Measurements from ENCODE around the gene EPB41.
"Not testable (repeated sequence)": the region's sequence is repeated elsewhere in the genome, so short reads cannot be mapped to it uniquely, and the experiment has no call there.

The EPB41 gene

DNA sequence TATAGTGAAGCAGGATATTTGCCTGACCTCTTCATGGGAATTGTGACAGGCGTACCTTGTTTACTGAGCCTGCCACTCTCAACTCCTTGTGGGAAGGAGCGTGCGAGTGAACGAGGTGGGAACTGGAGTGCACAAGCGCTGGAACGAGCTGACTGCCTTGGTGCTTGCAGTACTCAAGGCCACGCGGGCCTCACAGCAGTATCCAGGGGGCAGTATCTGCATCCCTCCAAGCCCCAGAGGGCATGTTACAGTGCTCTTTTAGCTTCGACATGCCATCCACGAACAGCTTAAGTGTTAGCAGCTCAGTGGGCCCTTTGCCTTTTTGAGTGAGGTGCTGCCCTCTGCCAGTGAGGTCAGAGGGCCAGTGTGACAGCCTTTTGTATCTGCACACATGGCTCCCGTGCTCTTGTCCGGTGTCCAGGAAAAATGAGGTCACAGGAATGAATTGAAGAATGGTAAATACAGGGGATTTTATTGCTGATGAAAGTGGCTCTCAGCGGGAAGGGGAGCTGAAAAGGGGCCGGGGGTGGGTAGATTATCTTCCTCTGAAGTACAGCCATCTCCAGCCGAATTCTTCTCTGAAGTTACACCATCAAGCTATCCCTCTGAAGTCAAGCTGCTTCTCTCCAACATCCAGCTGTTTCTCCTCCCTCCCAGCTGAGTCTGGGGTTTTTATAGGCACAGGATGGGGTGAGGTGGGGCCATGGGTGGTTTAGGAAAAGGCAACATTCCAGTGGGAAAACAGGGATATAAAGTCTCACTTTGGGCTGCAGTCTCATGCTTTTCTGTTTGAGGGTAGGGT lies 69.3 kb downstream of the EPB41 start:
- DNase-seq, result no peak

DNA sequence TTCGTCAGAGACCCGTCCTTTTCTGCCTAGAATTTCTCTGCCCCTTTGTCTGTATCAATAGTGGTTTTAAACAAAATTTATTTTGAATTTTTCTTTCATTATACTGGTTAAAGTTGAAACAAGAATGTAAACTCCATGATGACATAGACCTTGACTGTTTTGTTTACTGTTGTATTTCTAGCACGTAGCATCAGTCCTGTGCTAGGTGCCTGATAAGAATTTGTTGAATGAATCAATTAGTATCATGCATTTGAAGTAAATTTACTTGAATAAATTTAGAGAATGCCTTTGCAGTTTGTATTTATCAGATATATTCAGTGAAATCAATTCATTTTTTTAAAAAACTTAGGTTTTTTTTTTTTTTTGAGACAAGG lies 69.9 kb downstream of the EPB41 start:
- no peak for DNase-seq

DNA sequence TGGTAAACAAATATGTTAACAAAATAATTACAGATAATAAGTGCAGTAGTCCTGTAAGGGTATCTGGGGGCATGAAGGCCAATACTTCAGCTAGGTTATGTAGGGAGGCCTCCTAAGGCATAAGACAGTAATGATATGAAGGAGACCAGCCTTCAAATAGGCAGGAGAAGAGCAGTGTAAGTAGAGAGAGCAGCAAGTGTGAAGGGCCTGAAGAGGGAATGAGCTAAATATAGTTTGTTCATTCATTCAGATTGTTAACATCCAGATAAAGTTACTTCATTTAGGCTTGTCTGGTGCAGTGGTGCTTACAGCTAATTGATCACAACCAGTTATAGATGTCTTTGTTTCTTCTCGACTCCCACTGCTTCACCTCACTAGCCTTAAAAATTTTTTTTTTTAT lies 71.1 kb downstream of the EPB41 start:
- DNase-seq, result no peak

DNA sequence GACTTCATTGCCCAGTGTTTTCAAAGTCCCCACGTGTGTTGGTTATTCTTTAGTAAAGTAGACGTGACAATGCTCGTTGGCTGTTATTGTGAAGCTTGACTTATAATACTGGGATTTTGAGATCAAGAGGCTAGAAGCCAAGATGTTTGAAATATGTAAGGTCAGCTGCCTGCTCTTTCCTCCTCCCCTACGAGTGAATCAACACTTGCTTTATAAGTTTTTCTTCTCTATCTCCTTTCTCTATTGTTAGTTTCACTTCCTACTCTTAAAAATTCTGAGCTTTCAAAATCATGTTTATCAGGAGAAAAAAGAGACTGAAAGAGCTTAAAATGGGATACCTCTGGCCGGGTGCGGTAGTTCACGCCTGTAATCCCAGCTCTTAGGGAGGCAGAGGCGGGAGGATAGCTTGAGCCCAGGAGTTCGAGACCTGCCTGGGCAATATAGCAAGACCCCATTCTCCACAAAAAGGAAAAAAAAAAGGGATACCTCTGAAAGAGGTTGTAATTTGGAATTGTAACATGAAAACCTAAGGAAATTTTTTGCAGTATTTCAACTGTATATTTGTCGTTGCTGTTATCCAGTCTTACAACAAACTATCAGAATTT lies 72.0 kb downstream of the EPB41 start:
- DNase-seq, result no peak

DNA sequence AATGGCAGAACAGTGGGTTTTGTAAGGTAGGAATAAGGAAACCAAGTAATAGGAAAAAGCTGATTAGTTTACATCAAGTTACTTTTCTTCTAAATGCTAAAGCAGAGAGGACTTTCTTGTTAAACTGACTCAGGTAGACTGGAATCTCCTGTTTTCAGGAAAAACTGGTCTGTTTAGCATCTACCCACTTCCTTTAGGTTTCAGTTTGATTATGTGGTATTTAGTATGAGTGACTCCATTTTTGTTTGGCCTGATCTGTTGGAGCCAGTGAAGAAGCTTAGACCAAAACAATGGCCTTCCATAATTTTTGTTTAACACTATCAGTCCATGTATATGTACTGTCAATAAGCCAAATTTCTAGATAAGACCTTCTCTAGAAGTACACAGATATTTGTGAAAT lies 88.4 kb downstream of the EPB41 start:
- DNase-seq, result no peak

DNA sequence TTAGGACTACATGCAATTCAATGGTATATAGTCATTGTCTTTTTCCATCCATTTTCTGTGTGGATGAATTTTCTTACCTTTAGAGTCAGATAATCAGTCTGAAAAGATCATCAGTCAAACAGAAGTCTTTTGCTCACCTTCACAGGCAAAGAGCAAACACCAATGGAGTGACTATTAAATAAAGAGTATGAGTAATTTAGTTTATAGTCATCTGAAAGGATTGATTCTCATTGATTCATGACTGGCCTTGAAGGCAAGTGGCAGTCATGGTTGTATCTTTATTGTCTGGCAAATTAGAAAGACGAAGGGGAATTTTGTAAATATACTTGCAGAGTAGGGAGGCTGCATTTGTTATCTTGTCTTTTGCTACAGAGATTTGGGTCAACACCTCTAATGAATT lies 89.9 kb downstream of the EPB41 start:
- no peak for DNase-seq

DNA sequence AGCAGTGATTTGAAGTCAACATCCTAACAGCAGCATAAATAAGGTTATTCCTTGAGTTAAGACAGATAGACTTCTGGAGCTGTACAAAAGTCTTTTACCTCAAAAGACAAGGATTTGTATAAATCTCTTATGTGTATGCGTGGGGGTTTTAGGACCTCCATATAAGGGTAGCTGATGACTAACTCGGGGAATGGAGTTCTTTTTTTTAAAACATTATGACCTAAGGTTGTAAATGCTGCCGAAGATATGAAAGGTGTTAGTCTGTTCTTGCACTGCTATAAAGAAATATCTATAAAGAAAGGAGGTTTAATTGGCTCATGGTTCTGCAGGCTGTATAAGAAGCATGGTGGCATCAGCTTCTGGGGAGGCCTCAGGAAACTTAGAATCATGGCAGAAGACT lies 90.4 kb downstream of the EPB41 start:
- no peak for DNase-seq

DNA sequence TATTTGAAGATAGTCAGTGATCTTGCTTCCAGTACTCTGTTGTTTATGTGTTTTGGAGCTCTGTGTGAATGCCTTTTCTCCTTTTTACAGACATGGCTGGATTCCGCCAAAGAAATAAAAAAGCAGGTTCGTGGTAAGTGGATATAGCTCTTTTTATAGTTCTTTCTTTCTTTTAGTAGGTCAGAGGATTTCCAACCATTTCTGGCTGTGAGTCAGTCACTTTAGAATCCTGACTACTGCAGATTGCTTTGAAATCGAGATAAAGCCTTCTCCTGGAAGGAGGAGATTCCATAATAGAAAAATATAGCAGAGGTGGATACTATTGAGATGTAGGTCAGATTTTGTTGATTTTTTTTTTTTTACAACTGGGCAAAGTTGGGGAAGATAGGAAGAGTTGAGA lies 97.4 kb downstream of the EPB41 start:
- DNase-seq, result no peak

DNA sequence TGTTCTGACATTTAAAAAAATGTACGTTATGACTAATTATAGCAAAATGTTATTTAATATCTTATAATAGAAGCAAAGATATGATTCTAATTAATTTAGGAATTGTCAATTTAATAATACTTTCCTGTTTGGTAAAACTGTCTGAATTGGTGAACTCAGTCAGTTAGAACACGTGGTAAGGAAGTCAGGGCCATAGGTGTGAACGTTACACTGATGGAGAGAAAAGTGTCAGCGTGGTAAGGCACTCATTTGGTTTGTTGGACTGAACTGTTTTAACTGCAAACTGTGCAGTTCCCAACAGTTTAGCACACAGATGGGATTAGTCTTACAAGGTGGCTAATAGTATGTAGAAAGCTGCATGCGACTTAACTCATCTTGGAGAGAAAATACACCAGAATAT lies 102.9 kb downstream of the EPB41 start:
- DNase-seq, result no peak

DNA sequence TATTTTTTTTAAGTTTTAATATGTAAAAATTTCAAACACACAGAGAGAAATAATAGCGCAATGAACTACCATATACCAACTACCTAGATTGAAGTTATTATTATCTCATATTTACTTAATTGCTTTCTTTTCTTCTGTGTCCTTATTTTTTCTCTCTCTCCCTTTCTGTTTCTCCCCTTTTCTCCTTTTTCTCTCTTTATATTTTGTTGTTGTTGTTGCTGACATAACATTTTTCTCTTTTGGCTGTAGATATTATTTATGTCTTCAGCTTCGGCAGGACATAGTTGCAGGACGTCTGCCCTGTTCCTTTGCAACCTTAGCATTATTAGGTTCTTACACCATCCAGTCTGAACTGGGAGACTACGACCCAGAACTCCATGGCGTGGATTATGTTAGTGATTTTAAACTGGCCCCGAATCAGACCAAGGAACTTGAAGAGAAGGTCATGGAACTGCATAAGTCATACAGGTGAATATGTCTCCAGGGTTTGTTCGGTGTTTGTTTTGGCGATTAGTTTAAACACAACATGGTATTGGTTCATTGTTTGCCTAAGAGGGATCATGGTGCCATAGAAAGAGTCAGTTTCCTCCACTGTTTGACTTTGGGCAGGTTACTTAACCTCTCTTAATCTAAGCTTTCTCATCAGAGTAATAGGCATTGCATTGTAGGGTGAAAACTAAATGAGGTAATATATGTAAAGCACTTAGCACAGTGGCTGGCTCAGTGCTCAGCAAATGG lies 103.8 kb downstream of the EPB41 start:
- DNase-seq, result no peak

DNA sequence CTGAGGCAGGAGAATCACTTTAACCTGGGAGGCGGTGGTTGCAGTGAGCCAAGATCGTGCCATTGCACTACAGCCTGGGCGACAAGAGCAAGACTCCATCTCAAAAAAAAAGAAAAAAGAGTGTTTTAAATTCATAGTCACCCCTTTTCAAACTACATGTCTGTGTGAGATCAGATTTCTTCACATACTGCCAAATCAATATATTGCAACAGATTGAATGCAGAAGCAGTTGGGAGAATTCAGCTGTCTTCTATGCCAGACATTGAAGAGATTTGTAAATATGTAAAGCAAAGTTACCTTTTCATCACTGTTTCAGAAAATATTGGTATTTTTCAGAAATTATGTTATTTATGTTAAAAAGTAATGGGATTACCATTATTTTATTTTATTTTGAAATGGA lies 108.3 kb downstream of the EPB41 start:
- DNase-seq, result no peak

DNA sequence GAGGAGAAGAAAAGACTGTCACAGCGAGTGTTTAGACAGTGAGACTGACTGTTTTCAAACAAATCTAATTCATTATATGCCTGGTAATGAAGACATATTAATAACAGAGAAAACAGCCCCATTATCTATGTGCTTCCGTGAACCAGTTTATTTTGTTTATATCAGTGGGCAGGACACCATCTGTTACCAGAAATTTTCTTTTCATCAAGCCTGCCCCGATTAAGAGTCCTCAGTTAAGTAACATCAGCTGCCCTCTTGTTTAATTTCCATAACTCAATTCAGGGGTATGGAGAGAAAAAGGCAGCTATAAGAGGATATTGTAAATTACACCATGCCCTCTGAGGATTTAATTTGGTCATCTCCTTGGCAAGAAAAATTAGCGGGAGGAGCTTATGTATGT lies 115.3 kb downstream of the EPB41 start:
- DNase-seq, result no peak

DNA sequence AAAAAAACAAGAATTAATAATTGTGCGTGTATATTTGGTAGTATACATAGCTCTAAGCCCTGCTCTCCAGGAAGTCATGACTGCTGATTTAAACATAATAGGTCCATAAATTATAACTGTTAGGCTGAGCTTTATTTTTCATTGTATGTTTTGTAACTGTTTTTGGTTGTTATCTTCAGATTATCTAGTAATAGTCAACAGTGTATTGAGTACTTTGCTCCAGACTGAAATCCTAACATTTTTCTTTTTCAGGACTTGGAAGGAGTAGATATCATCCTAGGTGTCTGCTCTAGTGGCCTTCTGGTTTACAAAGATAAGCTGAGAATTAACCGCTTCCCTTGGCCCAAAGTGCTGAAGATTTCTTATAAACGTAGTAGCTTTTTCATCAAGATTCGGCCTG lies 118.5 kb downstream of the EPB41 start:
- no peak for DNase-seq

DNA sequence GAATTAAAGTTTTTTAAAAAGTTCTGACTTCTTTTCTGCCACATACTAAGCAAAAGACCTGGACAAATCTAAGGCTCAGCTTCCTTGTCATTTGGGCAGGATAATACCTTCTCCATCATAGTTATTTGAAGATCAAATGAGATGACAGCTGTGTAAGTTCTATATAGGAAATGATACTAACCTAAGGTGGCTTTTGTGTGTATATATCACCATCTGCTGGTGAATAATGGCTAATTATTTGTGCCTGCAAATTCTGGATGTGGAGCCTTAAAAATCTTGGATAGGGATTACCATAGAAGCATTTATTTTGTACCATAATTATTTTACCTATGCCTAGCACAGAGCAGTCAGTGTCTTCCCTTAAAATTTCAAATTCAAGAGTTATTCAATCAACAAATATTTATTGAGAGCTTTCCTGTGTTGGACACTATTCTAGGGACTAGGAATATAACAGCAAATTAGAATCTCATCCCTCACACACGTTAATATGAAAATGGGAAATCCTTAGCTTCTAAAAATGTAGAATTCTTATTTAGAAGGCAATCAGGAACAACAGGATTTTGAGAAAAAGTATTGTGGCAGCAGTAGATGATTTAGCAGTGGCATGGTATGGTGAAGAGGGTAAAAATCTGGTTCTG lies 119.6 kb downstream of the EPB41 start:
- DNase-seq, result no peak

DNA sequence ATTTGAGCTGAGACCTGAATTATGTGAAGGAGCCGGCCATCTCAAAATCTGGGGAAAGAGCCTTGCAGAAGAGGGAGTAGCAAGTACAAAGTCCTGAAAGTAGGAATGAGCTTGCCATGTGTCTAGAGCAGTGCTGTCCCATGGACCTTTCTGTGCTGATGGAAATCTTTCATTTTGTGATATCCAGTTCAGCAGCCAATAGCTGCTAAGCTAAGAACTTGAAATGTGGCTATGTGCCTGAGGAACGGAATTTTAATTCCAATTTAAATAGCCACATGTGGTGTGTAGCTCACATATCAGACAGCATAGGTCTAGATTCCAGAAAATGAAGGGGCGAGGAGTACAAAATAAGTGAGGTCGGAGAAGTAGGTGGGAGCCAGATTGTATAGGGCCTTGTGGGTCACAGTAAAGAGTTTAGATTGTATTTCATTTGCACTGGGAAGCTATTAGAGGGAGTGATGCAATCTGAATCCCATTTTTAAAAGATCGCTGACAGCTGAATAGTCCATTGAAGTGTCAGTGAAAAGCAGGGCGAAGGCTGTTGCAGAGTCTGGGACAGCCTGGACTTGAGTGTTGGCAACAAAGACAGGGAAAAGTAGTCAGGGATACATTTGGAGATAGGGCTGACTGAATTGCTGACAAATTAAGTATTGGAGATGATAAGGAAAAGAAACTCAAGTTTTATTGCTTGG lies 129.1 kb downstream of the EPB41 start:
- no peak for DNase-seq

DNA sequence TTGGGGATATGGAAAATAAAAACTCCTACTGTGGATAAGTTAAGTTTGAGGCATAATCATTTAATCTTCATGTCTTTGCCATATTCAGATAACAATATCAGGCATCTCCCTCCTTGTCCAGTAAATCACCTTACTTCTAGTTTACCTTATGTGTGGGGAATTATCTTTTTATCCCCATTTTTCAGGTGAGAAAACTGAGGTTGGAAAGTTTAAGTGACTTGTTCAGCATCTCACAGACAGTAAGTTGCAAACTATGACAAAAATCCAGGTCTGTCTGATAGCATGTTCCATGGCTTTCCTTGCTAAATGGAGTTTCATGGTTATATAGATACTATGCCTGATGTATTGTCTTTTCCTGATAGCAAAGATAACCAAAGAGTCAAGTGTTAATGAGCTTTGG lies 129.6 kb downstream of the EPB41 start:
- DNase-seq, result no peak

DNA sequence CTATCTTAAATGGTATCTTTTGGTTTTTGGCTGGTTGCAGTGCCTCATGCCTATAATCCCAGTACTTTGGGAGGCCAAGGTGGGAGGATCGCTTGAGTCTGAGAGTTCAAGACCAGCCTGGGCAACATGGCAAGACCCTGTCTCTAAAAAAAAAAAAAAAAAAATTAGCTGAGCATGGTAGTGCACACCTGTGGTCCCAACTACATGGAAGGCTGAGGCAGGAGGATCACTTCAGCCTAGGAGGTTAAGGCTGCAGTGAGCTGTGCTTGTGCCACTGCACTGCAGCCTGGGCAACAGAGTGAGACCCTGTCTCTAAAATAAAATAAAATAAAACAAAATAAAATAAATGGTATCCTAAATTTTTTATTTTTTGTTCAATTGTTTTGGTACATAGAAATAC lies 131.3 kb downstream of the EPB41 start:
- DNase-seq, result not testable (repeated sequence)

DNA sequence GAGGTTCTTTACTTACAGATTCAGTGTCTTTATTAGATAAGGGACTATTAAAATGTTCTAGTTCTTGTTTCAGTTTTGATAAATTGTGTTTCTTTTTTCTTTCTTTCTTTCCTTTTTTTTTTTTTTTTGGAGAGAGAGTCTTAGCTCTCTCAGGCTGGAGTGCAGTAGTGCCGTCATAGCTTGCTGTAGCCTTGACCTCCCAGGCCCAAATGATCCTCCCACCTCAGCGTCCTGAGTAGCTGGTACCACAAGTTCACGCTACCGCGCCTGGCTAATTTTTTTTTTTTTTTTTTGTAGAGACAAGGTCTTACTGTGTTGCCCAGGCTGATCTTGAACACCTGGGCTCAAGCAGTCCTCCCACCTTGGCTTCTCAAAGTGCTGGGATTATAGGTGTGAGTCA lies 132.8 kb downstream of the EPB41 start:
- no peak for DNase-seq

DNA sequence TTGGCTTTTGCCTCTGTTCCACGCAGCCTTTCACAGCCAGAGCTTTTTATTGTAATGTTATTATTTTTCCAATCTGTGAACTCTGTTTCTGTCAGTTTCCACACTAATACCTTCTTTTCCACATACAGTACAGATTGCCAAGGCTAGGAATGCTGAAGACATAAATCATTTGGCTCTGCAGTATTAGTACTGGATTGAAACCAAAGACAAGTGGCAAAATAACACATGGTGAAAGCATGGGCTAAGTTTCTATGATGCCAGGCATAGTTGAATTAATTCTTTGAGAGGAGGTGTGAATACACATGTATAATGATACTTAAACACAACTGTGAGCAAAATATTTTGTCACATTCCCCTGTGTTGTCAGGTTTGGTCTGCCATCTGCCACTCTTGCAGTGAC lies 135.8 kb downstream of the EPB41 start:
- DNase-seq, result no peak

DNA sequence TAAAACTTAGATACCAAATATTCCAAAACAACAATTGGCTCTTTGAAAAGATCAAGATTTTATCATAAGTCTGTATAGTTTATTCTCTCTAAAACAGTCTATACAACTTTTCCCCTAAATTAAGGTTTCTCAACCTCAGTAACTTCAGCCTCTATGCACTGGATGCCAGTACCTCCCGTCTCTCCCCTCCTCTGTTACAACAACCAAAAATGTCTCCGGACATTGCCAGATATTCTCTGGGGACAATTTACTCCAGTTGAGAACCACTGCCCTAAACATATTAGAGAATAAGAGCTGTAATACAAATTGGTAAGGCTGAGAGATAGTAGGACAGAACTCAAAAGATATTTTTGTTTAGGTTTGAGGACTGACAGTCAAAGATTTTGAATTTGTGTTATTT lies 137.7 kb downstream of the EPB41 start:
- DNase-seq, result no peak

DNA sequence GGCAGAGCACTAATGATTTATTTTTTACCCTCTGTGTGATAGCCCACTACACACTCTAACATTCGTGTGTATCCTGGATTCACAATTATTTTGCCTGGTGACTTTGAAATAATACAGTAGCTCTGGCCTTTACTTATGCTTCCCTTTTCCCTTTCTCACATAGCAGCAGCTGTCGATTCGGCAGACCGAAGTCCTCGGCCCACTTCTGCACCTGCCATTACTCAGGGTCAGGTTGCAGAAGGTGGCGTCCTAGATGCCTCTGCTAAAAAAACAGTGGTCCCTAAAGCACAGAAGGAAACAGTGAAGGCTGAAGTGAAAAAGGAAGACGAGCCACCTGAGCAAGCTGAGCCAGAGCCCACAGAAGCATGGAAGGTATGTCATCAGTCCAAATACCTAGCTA lies 138.6 kb downstream of the EPB41 start:
- DNase-seq, result no peak

DNA sequence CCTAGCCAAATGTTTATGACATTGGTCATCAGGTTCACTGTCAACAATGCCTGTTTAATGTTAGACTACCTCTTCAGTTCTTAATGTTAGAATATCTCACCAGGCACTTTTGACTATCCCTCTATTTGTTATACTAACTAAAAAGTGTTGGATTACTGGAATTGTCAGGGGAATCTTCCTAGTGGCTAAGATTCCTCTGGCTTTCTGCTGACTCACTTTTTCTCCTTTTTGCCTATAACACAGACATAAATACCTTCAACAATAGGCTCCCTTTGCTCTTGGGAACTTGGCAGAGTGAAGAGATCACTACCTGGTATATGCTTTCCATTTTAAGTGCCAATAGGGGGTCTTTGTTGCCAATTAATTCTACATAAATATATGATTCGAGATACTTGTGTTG lies 140.8 kb downstream of the EPB41 start:
- DNase-seq, result no peak

DNA sequence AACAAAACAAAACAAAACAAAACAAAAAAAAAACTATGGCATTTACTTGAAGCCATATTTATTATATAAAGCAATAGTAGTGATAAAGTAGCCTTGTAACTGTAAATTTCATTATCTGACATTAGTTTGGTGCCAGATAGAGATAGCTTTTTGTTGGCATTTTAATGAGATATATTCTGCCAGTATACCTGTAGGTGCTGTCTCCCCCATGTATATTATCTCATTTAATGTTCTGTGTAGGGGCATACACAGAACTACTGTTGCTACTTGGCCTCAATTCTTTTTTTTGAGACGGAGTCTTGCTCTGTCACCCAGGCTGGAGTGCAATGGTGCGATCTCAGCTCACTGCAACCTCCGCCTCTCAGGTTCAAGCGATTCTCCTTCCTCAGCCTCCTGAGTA lies 141.9 kb downstream of the EPB41 start:
- DNase-seq, result no peak
